ENCODE measurements around the gene ZBTB32. TPM values are rescaled to one million over a fixed set of nuclear protein-coding genes. Genes with fewer than 3 reads are reported as not detected.

The ZBTB32 gene
- total RNA-seq, 2 experiments from 2014 or later, result 232 to 265 TPM

GRCh38 chr19:35743640-35744429, 39.5 kb downstream of the ZBTB32 start:
- Mint-ChIP-seq H3K4me3 (peak overlapping the region; percentile 99), H3K36me3 (ENCODE audit: low read depth) (peaks cover 31% of the 10 kb centered on the region), H3K27ac (peak overlapping the region; percentile 100), H3K4me1 (peaks cover 46% of the 10 kb centered on the region), H3K9me3 (ENCODE audit: low read depth) (no peaks in the 10 kb centered on the region), H3K27me3 (no peaks in the 10 kb centered on the region)
- ATAC-seq, result no peak
- ChIA-PET POLR2A (interaction anchor here (1.8 to 2.3 kb wide), 2 partner anchors 25 to 41 kb away, joined by 10 to 13 read pairs; no protein-coding TSS in a partner anchor), CTCF (interaction anchor here (1.0 to 2.0 kb wide), 5 partner anchors 22 to 186 kb away, joined by 3 to 8 read pairs (median 4); no protein-coding TSS in a partner anchor)
- intact Hi-C loops (cut with DNase I, micrococcal nuclease), result loop anchor here (1.0 to 10.0 kb wide), 9 partner anchors 27 to 599 kb away; partner anchors contain the start of genes ARHGAP33 (in 2 of the 2), ETV2 (in 1 of the 2), FXYD7 (in 1 of the 2) and SDHAF1 (in 1 of the 2)
- DNase-seq, result no peak

- Mint-ChIP-seq H3K27me3 (no peaks in the 10 kb centered on the region), H3K27ac (peak overlapping the region; percentile 100), H3K36me3 (ENCODE audit: low read depth) (peaks cover 30% of the 10 kb centered on the region), H3K4me1 (peaks cover 49% of the 10 kb centered on the region), H3K9me3 (ENCODE audit: low read depth) (no peaks in the 10 kb centered on the region), H3K4me3 (peak overlapping the region; percentile 99)
- peak; percentile 96 for DNase-seq
- intact Hi-C loops (cut with DNase I, micrococcal nuclease), result loop anchor here (1.0 to 10.0 kb wide), 14 partner anchors 27 to 600 kb away; partner anchors contain the start of genes ARHGAP33 (in 2 of the 2), ETV2 (in 1 of the 2), FXYD7 (in 1 of the 2) and SDHAF1 (in 1 of the 2)
- ChIA-PET POLR2A (interaction anchor here (1.0 to 2.3 kb wide), 4 partner anchors 26 to 187 kb away, joined by 4 to 13 read pairs (median 8); no protein-coding TSS in a partner anchor), CTCF (interaction anchor here (0.6 to 2.0 kb wide), 8 partner anchors 23 to 398 kb away, joined by 3 to 8 read pairs (median 4); no protein-coding TSS in a partner anchor)
- peak; percentile 57 for ATAC-seq
These were observed 40.3 kb downstream of the ZBTB32 start for GRCh38 chr19:35744430-35745327.

DNA sequence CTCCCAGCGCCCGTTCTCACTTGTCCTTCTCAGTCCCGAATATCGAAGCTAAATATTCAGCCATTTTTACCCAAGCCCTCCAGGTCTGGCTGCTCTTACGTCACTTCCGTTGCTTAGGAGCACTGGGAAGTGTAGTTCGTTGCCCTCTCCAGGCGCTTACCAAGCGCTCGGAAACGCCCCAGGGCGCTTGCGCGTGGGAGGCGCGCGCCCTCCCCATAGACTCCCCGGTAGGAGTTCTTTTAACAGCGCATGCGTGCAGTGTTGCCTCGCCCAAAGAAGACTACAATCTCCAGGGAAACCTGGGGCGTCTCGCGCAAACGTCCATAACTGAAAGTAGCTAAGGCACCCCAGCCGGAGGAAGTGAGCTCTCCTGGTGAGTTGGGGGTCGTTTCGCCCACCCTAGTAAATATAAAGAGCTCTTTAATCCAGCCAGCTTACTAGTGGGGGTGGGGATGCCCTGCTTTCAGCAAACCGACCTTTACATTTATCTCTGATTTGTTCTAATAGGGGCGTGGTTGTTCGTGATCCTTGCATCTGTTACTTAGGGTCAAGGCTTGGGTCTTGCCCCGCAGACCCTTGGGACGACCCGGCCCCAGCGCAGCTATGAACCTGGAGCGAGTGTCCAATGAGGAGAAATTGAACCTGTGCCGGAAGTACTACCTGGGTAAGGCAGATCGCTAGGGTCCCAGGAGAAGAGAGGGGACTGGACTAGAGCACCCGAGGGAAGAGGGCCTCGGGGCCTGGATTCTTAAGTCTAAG, 41.1 kb downstream of the ZBTB32 start, which contains the start of the genes PSENEN and U2AF1L4:
PSENEN (plus strand) TSS at position 324 of the 759 bp plus-strand sequence; CDS start at position 604, 280 bp downstream.
U2AF1L4 (minus strand) TSS at position 91 of the 759 bp plus-strand sequence; CDS start at position 64, 27 bp downstream.
- CTCF ChIA-PET, result interaction anchor here (1.0 to 2.0 kb wide), 5 partner anchors 24 to 186 kb away, joined by 3 to 8 read pairs (median 4); no protein-coding TSS in a partner anchor
- H3K9me3 Mint-ChIP-seq (ENCODE audit: low read depth), result no peaks in the 10 kb centered on the region
- H3K4me1 Mint-ChIP-seq, result peaks cover 51% of the 10 kb centered on the region
- peak; percentile 51 for ATAC-seq
- intact Hi-C loops (cut with DNase I, micrococcal nuclease), result loop anchor here (1.0 to 10.0 kb wide), 8 partner anchors 28 to 601 kb away; partner anchors contain the start of genes ARHGAP33 (in 2 of the 2), FXYD7 (in 1 of the 2) and TBCB (in 1 of the 2)
- POLR2A ChIA-PET, result interaction anchor here (0.5 to 2.3 kb wide), 6 partner anchors 27 to 749 kb away, joined by 4 to 13 read pairs (median 5); no protein-coding TSS in a partner anchor
- DNase-seq, result peak; percentile 97
- H3K36me3 Mint-ChIP-seq (ENCODE audit: low read depth), result peaks cover 30% of the 10 kb centered on the region
- H3K27me3 Mint-ChIP-seq, result no peaks in the 10 kb centered on the region
- peak within 1 kb of the TSS; percentile 99 for H3K4me3 Mint-ChIP-seq
- H3K27ac Mint-ChIP-seq, result peak within 1 kb of the TSS; percentile 100

GRCh38 chr19:35746087-35746462, 41.7 kb downstream of the ZBTB32 start:
- Mint-ChIP-seq H3K27ac (peak overlapping the region; percentile 100), H3K4me1 (peaks cover 51% of the 10 kb centered on the region), H3K4me3 (peak overlapping the region; percentile 99), H3K9me3 (ENCODE audit: low read depth) (no peaks in the 10 kb centered on the region), H3K27me3 (no peaks in the 10 kb centered on the region), H3K36me3 (ENCODE audit: low read depth) (peaks cover 28% of the 10 kb centered on the region)
- CTCF ChIA-PET, result interaction anchor here (1.5 to 1.6 kb wide), 2 partner anchors 124 to 185 kb away, joined by 4 to 5 read pairs; no protein-coding TSS in a partner anchor
- no peak for DNase-seq
- no peak for ATAC-seq
- intact Hi-C loops (cut with DNase I, micrococcal nuclease), result loop anchor here in 1 of 2 experiments (10.0 kb wide), 1 partner anchor 601 kb away; the partner anchor contains the start of gene FXYD7
- POLR2A ChIA-PET, result interaction anchor here (0.5 to 1.0 kb wide), 3 partner anchors 113 to 749 kb away, joined by 4 to 5 read pairs (median 5); no protein-coding TSS in a partner anchor

DNA sequence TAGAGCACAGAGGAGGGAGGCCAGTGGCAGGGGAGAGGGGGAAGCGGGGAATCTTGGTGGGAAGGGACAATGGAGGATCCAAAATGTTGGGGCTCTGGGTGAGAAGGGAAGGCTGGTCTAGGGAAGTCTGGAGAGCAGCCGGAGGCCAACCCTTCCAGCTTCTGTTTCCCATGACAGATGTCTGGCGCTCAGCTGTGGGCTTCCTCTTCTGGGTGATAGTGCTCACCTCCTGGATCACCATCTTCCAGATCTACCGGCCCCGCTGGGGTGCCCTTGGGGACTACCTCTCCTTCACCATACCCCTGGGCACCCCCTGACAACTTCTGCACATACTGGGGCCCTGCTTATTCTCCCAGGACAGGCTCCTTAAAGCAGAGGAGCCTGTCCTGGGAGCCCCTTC, 42.2 kb downstream of the ZBTB32 start:
- POLR2A ChIA-PET, result no interaction called here
- Mint-ChIP-seq H3K27ac (peak overlapping the region; percentile 100), H3K36me3 (ENCODE audit: low read depth) (peaks cover 28% of the 10 kb centered on the region), H3K4me1 (peaks cover 51% of the 10 kb centered on the region), H3K9me3 (ENCODE audit: low read depth) (no peaks in the 10 kb centered on the region), H3K27me3 (no peaks in the 10 kb centered on the region), H3K4me3 (peak overlapping the region; percentile 99)
- ATAC-seq, result no peak
- DNase-seq, result no peak
- CTCF ChIA-PET, result no interaction called here
- intact Hi-C loops (cut with DNase I, micrococcal nuclease), result loop anchor here in 1 of 2 experiments (10.0 kb wide), 1 partner anchor 602 kb away; the partner anchor contains the start of gene FXYD7

DNA sequence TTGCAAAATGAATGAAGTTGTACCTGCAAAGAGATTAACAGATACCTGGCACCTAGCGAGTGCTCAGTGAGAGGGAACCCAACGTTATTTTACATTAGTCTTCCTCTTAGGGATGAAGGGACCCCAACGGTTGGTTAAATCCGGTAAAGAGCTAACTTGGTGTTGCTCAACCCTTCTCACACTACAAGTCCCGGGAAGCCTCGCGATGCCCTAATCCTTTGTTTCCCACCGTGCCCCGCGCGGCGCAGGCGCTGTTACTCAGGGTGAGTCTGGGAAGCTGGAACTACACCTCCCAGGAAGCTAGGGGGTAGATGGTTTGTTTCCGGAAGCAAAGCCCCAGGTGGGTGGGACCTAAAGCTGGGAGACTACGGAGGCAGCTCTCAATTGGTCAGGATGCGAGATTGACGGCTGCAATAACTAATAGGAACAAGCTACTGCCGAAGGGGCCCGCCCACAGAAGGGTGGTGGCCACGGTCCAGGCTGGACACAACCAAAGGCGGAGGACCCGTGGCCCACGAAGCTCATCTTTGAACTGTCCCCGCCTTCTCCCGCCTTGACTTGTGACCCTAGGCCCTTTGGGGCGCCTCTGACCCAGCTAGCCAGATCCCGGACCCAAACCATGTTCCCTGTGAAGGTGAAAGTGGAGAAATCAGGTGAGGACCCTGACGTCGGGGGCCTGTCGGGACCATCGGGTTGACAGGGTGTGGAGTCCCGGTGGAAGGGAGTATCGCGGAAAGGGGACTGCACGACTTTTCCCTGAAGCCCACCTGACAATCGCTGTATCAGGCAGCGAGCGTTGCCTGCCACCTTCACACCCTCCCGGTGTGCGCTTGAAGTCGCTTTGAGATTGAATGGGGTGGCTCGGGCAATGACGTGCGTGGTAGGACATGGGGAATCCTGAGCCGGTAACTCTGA, 44.0 kb downstream of the ZBTB32 start, which contains the start of gene LIN37:
LIN37 (plus strand) TSS at position 471 of the 915 bp plus-strand sequence; CDS start at position 620, 149 bp downstream.
- Mint-ChIP-seq H3K4me1 (peaks cover 40% of the 10 kb centered on the region), H3K27me3 (no peaks in the 10 kb centered on the region)

DNA sequence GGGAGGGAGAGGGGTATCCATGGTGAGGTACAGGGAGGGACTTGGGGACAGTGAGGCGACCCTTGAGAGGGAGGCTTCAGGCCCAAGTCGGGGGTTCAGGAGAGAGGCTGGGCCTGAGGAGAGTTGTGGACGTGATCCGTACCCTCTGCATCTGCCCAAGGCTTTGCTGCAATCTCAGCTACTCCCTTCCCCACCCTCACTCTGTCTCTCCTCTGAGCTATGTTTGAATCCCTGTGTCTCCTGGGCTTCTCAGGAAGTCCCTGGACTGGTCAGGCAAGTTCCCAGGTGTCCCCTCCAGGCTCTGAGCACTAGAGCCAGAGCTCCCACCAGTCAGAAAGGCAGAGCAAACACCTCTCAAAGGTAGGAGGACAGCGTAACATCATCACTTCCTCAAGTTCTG, 45.8 kb downstream of the ZBTB32 start:
- CTCF ChIA-PET, result interaction anchor here (1.0 kb wide), 1 partner anchor 13 kb away, joined by 3 read pairs; no protein-coding TSS in a partner anchor
- ATAC-seq, result no peak
- no peak overlapping the region for H3K27ac Mint-ChIP-seq
- no peak for DNase-seq
- H3K27me3 Mint-ChIP-seq, result no peaks in the 10 kb centered on the region
- POLR2A ChIA-PET, result no interaction called here
- peaks cover 9% of the 10 kb centered on the region for H3K36me3 Mint-ChIP-seq (ENCODE audit: low read depth)
- H3K4me1 Mint-ChIP-seq, result peaks cover 30% of the 10 kb centered on the region
- no peaks in the 10 kb centered on the region for H3K9me3 Mint-ChIP-seq (ENCODE audit: low read depth)
- intact Hi-C loops (cut with DNase I, micrococcal nuclease), result no loop called here
- H3K4me3 Mint-ChIP-seq, result peak overlapping the region; percentile 18

More for the DNA sequence above, 44.0 kb downstream of the ZBTB32 start, which contains the start of gene LIN37:
- H3K36me3 Mint-ChIP-seq (ENCODE audit: low read depth), result peaks cover 17% of the 10 kb centered on the region
- no peaks in the 10 kb centered on the region for H3K9me3 Mint-ChIP-seq (ENCODE audit: low read depth)
- POLR2A ChIA-PET, result interaction anchor here (0.6 to 1.0 kb wide), 7 partner anchors 9 to 266 kb away, joined by 3 to 5 read pairs (median 3); partner anchors contain the start of gene ALKBH6
- ATAC-seq, result peak; percentile 81
- DNase-seq, result peak; percentile 99
- intact Hi-C loops (cut with DNase I, micrococcal nuclease), result loop anchor here (1.0 to 10.0 kb wide), 4 partner anchors 10 to 604 kb away; partner anchors contain the start of genes ARHGAP33 (in 2 of the 2), PROSER3 (in 2 of the 2) and FXYD7 (in 1 of the 2)
- peak within 1 kb of the TSS; percentile 94 for H3K27ac Mint-ChIP-seq
- CTCF ChIA-PET, result interaction anchor here (0.5 to 2.0 kb wide), 16 partner anchors 9 to 682 kb away, joined by 3 to 7 read pairs (median 3); partner anchors contain the start of genes ALKBH6 and PROSER3
- H3K4me3 Mint-ChIP-seq, result peak within 1 kb of the TSS; percentile 89

- no peak for DNase-seq
- H3K4me1 Mint-ChIP-seq, result peaks cover 28% of the 10 kb centered on the region
- peaks cover 9% of the 10 kb centered on the region for H3K36me3 Mint-ChIP-seq (ENCODE audit: low read depth)
- peaks cover 4% of the 10 kb centered on the region for H3K27me3 Mint-ChIP-seq
- ATAC-seq, result no peak
- POLR2A ChIA-PET, result no interaction called here
- H3K27ac Mint-ChIP-seq, result no peak overlapping the region
- no peak overlapping the region for H3K4me3 Mint-ChIP-seq
- CTCF ChIA-PET, result interaction anchor here (0.8 to 1.1 kb wide), 4 partner anchors 12 to 128 kb away, joined by 3 to 4 read pairs (median 3); no protein-coding TSS in a partner anchor
- H3K9me3 Mint-ChIP-seq (ENCODE audit: low read depth), result no peaks in the 10 kb centered on the region
- intact Hi-C loops (cut with DNase I, micrococcal nuclease), result no loop called here
These were observed 47.7 kb downstream of the ZBTB32 start for GRCh38 chr19:35751839-35752745.
